Measurements from ENCODE around the gene LCE2A. TPM values are rescaled to one million over a fixed set of nuclear protein-coding genes. Genes with fewer than 3 reads are reported as not detected.
"Not testable (repeated sequence)": the region's sequence is repeated elsewhere in the genome, so short reads cannot be mapped to it uniquely, and the experiment has no call there.

The LCE2A gene
- total RNA-seq, 1 donor from 2014 or later: not detected

- no peaks in the 10 kb centered on the region for H3K36me3 ChIP-seq (ENCODE audit: control insufficient read depth, insufficient read depth, low read length)
- DNase-seq (ENCODE audit: low read depth): no peak
- TF ChIP-seq CTCF (IDR thresholded peaks at IDR 0.05; ENCODE audit: insufficient read depth, low read length, poor library complexity, severe bottlenecking): no peak
- H3K4me3 ChIP-seq (ENCODE audit: low read depth, low read length): no peak within 1 kb of the TSS
- H3K27me3 ChIP-seq (ENCODE audit: control insufficient read depth, insufficient read depth, low read length): no peaks in the 10 kb centered on the region
Observed at GRCh38 chr1:152663098-152663497, 35.0 kb upstream of the LCE2A start, which contains the start of gene LCE2D. TSS of gene LCE2D (plus strand) at chr1:152663380. CDS start at chr1:152664106, 726 bp downstream.

DNA sequence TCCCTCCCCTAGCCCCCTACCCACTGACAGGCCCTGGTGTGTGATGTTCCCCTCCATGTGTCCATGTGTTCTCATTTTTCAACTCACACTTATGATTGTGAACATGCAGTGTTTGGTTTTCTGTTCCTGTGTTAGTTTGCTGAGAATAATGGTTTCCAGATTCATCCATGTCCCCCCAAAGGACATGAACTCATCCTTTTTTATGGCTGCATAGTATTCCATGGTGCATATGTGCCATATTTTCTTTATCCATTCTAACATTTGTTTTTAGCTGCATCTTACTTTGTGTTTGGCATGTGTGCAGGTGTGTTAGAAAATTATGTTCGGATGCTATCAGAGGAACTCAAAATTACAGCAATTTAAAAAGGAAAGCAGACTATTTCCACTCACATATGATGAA is 32.0 kb upstream of the LCE2A start:
- not testable (repeated sequence) for H3K4me3 ChIP-seq (ENCODE audit: low read depth, low read length); H3K36me3 ChIP-seq (ENCODE audit: control insufficient read depth, insufficient read depth, low read length); DNase-seq (ENCODE audit: low read depth); H3K27me3 ChIP-seq (ENCODE audit: control insufficient read depth, insufficient read depth, low read length)

- H3K27me3 ChIP-seq (ENCODE audit: control insufficient read depth, insufficient read depth, low read length): no peaks in the 10 kb centered on the region
- no peak for DNase-seq (ENCODE audit: low read depth)
- H3K4me3 ChIP-seq (ENCODE audit: low read depth, low read length): no peak overlapping the region
- TF ChIP-seq CTCF (IDR thresholded peaks at IDR 0.05; ENCODE audit: insufficient read depth, low read length, poor library complexity, severe bottlenecking): no peak
- no peaks in the 10 kb centered on the region for H3K36me3 ChIP-seq (ENCODE audit: control insufficient read depth, insufficient read depth, low read length)
Observed at GRCh38 chr1:152667648-152668047, 30.5 kb upstream of the LCE2A start.

DNA sequence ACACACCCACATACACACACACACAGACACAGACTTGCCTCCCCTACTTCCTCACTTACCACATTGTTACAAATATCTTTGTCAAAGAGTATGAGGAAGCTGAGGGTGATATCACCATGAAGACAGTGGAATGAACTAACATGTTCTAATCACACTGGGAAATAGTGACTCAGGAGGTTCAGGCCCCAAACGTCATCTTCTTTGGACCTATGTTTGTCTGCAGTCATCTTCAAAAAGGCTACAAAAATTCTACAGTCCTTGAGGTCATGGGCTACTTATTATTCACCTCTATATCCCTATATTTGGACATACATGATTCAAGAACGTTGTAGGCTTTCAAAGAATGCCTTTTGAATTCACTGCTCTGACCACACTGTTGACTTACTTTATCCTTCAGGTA is 25.1 kb upstream of the LCE2A start:
- no peak for TF ChIP-seq CTCF (IDR thresholded peaks at IDR 0.05; ENCODE audit: insufficient read depth, low read length, poor library complexity, severe bottlenecking)
- H3K4me3 ChIP-seq (ENCODE audit: low read depth, low read length): no peak overlapping the region
- DNase-seq (ENCODE audit: low read depth): no peak
- H3K27me3 ChIP-seq (ENCODE audit: control insufficient read depth, insufficient read depth, low read length): no peaks in the 10 kb centered on the region
- H3K36me3 ChIP-seq (ENCODE audit: control insufficient read depth, insufficient read depth, low read length): no peaks in the 10 kb centered on the region

DNA sequence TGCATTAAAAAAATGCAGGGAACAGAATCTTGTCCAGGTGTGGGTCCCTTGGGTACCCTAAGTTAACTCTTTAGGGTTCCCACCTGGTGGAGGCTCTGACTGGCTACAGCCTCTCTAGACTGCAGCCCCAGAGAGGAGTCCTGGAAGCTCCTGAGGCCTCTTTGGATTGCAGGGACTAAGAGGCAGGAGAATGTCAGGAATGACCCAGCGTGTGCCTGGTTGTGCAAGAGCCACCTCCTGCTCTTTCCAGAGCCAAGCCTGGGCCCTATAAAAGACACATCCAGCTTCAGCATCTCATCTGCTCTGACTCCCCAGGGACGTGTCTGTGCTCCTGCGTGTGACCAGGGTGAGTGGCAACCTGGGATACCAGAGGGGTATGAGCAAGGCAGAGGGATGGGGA is 23.2 kb upstream of the LCE2A start, which contains the start of gene LCE2C:
TSS of gene LCE2C (plus strand) at position 297 of the 400 bp plus-strand sequence. CDS start 737 bp downstream, outside the sequence.
- not testable (repeated sequence) for H3K4me3 ChIP-seq (ENCODE audit: low read depth, low read length); H3K27me3 ChIP-seq (ENCODE audit: control insufficient read depth, insufficient read depth, low read length); H3K36me3 ChIP-seq (ENCODE audit: control insufficient read depth, insufficient read depth, low read length); DNase-seq (ENCODE audit: low read depth)

DNA sequence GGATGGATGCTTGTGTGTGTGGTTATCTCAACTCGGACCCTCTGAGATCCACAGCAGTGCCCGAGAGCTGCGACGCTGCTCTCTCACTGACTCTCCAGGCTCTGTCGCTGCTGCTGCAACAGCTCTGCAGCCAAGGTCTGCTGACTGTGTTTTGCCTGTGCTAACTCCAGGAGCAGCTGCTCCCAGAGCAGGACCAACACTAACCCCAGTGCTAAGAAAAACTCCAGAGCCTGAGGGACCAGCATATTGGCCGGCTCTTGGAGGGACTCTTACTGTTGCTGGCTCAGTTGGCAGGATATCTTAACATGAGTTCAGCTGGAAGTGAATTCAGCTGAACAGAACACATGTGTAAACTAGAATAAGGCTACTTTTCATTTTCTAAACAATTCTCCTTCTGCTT is 18.7 kb upstream of the LCE2A start:
- Histone ChIP-seq H3K27me3 (ENCODE audit: control insufficient read depth, insufficient read depth, low read length) (no peaks in the 10 kb centered on the region), H3K36me3 (ENCODE audit: control insufficient read depth, insufficient read depth, low read length) (no peaks in the 10 kb centered on the region), H3K4me3 (ENCODE audit: low read depth, low read length) (no peak overlapping the region)
- TF ChIP-seq CTCF (IDR thresholded peaks at IDR 0.05; ENCODE audit: insufficient read depth, low read length, poor library complexity, severe bottlenecking): no peak
- DNase-seq (ENCODE audit: low read depth): no peak

GRCh38 chr1:152681616-152682015 is 16.5 kb upstream of the LCE2A start:
- Histone ChIP-seq H3K4me3 (ENCODE audit: low read depth, low read length) (no peak overlapping the region), H3K36me3 (ENCODE audit: control insufficient read depth, insufficient read depth, low read length) (no peaks in the 10 kb centered on the region), H3K27me3 (ENCODE audit: control insufficient read depth, insufficient read depth, low read length) (no peaks in the 10 kb centered on the region)
- TF ChIP-seq CTCF (IDR thresholded peaks at IDR 0.05; ENCODE audit: insufficient read depth, low read length, poor library complexity, severe bottlenecking): no peak
- DNase-seq (ENCODE audit: low read depth): no peak
